GM08714 (cell line): Measurements from ENCODE around the gene SORBS2.

ENCODE experiments used
- H3K4me3 ChIP-seq: fragments of 200-500 bp; sonication (Bioruptor generic); 2 replicates; pipeline ENCODE4 v1.5.1; 2014; ENCODE audit warnings: mild to moderate bottlenecking, low read length, inconsistent platforms
- ZNF274 ChIP-seq: IDR thresholded peaks from 2 replicates; pipeline ENCODE4 v1.6.1; 2012; ENCODE audit warnings: mild to moderate bottlenecking, low read depth, low read length

Gene SORBS2

DNA sequence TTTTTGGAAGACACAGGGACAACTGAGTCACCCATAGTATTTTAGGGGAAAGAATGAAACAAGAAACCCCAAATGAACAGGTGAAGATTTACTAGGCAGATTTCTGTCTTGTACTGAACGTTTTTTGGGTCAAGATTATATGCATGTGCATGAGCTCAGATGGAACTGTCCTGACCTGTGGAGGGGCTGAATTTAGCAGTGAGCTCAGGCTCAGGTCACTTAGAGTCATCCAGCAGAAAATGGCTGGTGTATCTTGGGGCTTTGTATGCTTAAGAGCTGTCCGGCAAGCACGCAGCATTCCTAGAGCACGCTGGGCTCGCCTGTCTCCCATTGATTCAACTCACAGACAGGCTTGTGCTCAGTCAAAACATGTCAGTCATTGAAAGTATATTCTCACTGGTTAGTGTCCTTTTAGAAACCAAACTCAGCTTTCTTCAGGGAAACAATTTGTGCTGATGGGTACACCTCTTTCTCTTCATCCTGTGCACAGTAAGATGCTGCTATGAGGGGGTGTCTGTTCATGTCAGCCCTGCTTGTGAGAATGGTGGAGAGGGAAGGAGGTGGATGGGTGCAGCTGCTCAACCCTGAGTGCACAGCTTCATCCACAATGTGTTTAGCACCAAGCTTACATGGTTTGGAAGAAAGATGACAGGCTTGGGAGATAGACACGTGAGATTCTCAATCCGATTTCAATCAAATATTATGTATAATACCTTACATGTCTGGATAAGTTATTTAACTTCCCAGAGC is 229.2 kb downstream of the SORBS2 start:
- no peak overlapping the region for H3K4me3 ChIP-seq
- TF ChIP-seq ZNF274, result no peak

DNA sequence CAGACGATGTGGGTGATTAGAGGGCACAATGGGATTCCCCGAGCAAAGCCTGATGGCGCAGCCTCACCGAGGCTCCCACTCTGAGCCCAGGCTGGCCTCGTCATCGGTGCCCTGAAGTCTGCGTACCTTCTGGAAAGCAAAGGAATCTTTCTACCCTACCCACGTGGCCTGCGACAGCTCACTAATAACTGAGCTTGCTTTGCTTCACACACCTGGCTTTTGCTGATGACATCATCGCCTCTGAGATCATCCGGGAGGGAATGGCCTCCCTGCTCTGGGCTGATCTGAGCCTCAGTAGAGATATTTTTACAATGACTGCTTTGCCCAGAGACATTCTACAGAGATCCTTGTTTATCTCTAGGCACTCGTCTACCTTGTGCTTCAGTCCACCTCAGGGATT is 231.3 kb downstream of the SORBS2 start:
- TF ChIP-seq ZNF274, result no peak
- H3K4me3 ChIP-seq, result no peak overlapping the region

DNA sequence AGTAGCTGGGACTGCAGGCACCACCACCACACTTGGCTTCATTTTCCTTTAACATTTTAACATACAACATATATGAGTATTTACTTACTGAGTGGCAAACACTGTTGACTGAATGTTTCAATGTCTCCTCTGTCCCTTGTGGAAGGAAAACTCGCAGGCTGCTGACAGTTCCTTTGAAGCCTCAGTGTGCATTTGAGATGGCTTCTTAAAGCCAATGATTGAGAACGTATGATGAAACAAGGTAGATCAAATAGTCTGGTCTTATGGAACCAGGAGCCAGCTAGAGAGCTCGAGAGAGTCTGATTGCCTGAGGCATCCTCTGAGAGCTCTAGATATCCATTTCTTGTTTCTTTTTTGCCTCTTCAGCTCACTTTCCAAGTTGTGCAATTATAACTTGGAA is 233.7 kb downstream of the SORBS2 start:
- TF ChIP-seq ZNF274, result no peak
- H3K4me3 ChIP-seq, result no peak overlapping the region

GRCh38 chr4:185576962-185577950 is 234.7 kb downstream of the SORBS2 start:
- H3K4me3 ChIP-seq, result no peak overlapping the region
- no peak for TF ChIP-seq ZNF274

DNA sequence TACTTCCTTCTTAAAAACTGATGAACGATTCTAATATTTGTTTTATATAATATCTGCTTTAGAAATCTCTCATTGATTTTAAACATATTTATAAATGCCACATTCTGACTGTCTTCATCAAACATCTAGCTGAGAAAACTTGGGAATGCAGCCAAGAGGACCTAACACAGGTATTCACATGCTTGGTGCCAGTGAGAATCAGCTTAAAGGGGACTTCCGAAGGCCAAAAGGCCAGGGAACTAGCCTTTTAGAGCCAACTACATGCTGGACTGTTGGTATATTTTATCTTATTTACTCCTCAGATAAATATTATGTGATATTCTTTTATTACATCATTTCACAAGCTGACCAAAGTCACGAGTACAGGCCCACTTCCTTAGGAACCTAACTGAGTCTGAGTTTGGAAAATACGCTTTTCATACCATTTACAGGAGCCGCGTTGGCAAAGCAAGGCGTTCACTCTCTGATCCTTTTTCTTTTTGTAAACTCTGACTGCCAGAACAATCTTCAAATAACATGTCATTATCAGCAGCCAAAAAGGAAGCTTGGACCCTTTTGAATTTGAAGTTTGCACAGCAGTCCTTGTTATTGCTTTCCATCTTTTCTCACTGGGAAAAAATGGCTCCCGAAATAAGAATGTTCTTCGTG is 235.6 kb downstream of the SORBS2 start:
- no peak overlapping the region for H3K4me3 ChIP-seq
- no peak for TF ChIP-seq ZNF274

DNA sequence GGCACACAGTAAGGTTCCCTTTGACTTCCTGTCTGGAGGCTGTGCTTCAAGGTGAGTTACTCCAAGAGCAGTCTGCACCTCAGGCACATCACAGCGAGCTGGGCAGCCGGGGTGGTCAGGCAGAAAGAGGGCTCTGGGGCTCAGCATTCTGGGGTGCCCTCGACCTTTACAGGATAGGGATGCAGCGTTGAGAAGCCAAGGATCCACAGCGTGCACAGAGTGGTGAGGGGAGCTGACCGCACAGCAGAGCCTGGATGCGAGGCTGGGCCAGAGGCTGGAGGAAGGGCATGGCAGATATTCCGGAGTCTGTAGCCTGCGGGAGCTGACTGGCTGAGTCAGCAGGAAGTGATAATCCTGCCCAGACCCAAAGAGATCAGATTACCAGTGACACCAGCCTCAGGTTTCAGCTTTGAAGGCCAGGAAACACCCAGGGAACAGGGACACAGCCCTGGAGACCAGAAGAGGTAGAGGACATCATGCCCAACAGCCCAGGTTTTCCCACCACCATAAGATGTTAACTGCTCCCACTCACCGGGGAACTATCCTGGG is 238.3 kb downstream of the SORBS2 start:
- no peak overlapping the region for H3K4me3 ChIP-seq
- no peak for TF ChIP-seq ZNF274

- TF ChIP-seq ZNF274, result no peak
- no peak overlapping the region for H3K4me3 ChIP-seq
Measured at GRCh38 chr4:185570727-185571126, 241.3 kb downstream of the SORBS2 start.

DNA sequence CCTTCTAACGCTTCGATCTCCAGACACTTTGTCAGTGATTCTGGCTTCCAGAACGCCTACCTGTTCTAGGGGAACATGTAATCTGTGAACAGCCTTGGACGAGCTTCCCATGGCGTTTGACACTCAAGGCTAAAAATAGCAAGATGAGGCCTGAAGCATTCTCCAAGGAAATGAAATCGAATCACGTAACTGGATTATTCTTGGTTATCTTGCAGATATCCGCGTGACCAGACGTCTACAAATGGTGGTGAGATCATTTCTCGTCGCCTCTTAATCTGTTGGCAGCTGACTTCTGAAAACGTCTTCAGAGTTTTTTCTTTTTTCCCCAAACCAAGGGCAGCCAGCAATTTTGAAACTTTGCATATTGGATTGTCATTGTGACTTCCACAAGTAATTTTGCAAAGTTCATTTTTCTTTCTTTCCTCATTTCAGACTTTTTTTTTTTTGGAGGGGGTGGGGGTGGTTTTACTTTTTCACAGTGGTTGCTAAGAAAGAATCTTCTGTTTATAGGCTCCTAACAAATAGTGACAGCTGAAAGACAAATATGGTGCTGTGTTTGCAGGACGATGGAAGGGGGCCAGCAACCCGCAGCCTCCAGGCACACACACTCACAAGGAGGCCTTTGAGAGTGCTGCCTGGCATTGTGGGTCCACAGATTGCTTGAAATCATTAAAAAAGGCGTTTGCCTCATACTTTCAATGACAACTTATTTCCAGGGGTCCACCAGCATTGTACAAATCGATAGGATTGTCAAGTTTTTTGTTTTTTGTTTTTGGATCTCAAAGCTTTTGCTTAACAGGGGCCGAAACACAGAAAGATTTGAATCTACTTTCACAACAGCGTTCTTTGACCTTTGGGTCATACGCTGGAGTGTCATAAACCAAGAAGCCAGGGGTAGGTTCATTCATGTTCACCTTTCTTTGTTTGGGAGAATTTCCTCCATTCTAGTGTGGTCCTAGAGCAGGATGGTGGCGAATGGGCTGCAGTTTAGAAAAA is 244.3 kb downstream of the SORBS2 start:
- TF ChIP-seq ZNF274, result no peak
- H3K4me3 ChIP-seq, result no peak overlapping the region

DNA sequence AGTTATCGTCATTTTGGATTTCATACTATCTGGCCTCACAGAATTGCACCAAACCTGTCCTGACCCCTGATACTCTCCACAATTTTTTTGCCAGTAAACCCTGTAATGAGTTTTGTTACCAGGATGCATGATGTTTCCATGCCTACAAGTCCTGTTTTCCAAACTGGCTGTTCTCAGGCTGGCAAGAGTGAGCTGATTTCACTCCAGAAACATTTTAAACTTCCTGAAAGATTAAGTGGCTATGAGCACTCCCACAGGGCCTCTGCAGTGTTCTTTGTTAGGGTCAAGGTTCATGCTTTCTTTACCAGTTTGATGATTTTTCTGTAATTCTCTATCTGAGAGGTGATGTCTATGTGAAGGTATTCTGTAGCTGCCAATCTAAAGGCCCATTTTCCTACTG is 245.0 kb downstream of the SORBS2 start:
- TF ChIP-seq ZNF274, result no peak
- H3K4me3 ChIP-seq, result no peak overlapping the region

DNA sequence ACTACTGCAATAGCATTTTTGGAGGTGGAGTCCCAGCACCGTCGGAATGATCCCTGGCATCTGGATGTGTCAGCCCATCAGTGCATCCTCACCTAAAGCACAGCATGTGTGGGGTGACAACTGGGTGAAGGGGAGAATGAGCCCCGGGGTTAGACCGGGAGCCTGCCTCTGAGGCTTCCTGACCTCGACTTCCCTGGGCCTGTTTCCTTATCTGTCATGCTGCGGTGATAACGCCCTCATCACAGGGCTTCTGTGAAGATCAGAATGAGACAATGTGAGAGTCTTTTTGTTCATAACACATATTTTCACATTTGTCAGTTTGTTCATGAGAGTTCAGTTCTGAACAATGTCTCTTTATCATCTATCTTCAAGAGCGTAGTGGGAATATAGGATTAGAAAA is 245.6 kb downstream of the SORBS2 start:
- no peak overlapping the region for H3K4me3 ChIP-seq
- TF ChIP-seq ZNF274, result no peak

DNA sequence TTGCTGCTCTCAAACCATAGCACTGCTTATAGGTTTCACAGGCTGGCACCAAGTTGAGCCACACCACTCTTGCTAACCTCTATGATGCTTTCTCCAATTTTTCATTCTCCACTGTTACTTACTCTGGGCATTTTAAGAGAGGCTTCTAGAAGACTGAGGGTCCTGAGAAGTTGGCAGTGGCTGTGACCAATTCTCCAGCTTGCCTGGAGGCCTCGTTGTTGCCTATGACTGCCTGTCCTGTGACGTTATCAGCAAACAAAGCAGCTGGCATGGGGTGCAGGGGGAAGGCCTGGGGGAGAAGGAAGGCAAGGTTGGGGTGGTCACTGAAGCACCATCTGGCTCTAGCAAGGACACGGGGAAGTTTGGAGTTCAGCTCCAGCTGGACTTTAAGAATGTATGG is 246.3 kb downstream of the SORBS2 start:
- no peak overlapping the region for H3K4me3 ChIP-seq
- no peak for TF ChIP-seq ZNF274

- H3K4me3 ChIP-seq, result no peak overlapping the region
Measured at GRCh38 chr4:185564349-185564748, 247.6 kb downstream of the SORBS2 start.

DNA sequence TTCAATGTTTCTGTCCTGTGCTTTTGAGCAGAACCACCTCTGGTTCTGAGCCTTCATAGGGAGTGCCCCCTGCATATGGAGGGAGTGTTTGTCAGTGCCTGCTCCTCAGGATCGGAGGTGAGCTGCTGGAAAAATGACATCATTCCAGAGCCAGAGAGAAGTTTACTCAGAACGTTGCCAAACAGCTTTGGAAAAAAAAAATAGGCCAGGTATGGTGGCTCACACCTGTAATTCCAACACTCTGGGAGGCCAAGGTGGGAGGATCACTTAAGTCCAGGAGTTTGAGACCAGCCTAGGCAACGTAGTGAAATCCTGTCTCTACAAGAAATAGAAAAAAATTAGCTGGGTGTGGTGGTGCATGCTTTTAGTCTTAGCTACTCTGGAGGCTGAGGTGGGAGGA is 249.5 kb downstream of the SORBS2 start:
- TF ChIP-seq ZNF274, result no peak

More at GRCh38 chr4:185564349-185564748, 247.6 kb downstream of the SORBS2 start:
- TF ChIP-seq ZNF274, result no peak

GRCh38 chr4:185560316-185560715 is 251.7 kb downstream of the SORBS2 start:
- no peak overlapping the region for H3K4me3 ChIP-seq
- TF ChIP-seq ZNF274, result no peak

More for the DNA sequence above, 249.5 kb downstream of the SORBS2 start:
- no peak overlapping the region for H3K4me3 ChIP-seq
